LNCaP clone FGC (cell line): Measurements from ENCODE around the gene CAPN9.

Experiments used
- DNase-seq: peaks from one replicate; pipeline ENCODE4 v3.0.0-alpha.2; 2011; ENCODE audit warnings: low read depth
- H3K4me3 ChIP-seq: 2 replicates; pipeline ENCODE4 v1.5.1; 2011; ENCODE audit warnings: mild to moderate bottlenecking, low read depth, low read length, control low read depth
- TF ChIP-seq, protein P1 (sequence below): IDR thresholded peaks from 2 replicates; pipeline ENCODE4 v1.5.1; 2012; ENCODE audit warnings: mild to moderate bottlenecking; ENCODE audit not compliant: control insufficient read depth, insufficient read depth; ENCODE audit errors: extremely low read depth

CAPN9 gene

DNA sequence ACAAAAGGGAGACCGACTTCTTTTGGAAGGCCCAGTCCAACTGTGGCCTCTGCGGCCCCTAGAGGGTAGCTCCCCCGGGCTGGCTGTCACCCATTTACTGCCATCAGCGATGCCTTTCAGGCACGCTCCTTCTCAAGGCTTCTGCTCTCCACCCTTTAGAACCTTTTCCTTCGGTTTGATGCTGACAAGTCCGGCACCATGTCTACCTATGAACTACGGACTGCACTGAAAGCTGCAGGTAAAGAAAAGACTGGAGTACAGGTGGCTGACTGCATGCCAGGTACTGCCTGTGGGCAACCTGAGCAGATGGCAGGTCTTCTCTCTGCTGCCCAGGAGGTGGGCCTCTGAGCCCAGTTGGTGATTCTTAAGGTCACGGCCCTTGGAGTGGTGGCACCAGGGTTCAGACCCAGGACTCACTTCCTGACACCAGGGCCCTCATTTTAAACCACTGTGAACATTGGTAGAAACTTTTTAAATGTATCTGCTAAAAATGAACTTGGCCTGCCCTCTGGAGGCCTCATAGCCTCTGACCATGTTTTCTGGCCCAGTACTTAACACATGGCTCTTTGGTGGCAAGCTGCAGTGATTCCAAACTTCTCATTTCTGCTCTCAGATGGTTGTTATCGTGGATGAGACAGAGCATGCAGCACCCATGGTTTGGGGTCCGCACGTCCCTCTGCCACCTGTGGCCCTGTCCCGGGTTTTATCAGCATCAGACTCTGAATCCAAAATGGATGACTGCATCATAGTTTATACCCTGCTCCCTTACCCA, 45.7 kb downstream of the CAPN9 start:
- DNase-seq: no peak
- no peak overlapping the region for H3K4me3 ChIP-seq
- TF ChIP-seq, protein P1, sequence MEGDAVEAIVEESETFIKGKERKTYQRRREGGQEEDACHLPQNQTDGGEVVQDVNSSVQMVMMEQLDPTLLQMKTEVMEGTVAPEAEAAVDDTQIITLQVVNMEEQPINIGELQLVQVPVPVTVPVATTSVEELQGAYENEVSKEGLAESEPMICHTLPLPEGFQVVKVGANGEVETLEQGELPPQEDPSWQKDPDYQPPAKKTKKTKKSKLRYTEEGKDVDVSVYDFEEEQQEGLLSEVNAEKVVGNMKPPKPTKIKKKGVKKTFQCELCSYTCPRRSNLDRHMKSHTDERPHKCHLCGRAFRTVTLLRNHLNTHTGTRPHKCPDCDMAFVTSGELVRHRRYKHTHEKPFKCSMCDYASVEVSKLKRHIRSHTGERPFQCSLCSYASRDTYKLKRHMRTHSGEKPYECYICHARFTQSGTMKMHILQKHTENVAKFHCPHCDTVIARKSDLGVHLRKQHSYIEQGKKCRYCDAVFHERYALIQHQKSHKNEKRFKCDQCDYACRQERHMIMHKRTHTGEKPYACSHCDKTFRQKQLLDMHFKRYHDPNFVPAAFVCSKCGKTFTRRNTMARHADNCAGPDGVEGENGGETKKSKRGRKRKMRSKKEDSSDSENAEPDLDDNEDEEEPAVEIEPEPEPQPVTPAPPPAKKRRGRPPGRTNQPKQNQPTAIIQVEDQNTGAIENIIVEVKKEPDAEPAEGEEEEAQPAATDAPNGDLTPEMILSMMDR: peak; percentile 29

DNA sequence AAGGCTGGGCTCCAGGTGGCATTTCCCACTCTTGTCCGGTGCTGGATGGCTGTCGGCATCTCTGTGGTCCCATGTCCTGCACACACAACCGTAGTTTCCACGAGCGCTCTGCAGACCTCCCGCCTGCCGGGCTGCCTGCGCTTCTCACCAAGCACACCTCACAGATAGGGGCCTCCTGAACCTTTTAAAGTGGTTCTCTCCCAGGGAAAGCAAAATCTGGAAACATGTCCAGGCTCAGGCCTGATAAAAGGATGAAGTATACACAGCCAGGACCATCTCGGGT, 46.2 kb downstream of the CAPN9 start:
- TF ChIP-seq, protein P1: no peak
- DNase-seq: no peak

DNA sequence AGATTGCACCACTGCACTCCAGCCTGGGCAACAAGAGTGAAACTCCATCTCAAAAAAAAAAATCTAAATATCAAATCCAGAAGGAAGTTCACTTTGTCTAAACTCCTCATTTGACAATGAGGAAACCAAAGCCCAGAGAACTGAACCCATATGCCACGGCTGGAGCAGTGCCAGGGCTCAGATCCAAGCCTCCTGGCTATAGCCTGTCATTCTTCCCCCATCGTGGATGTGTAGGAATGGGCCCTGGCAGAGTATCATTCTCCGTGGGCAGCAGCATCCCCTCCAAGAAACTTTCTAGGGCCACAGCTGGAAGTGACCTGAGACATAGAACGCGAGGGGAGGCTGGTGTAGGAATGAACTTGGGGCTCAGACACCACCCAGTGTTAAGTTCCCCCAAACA, 47.2 kb downstream of the CAPN9 start:
- DNase-seq: no peak
- TF ChIP-seq, protein P1: no peak

More for the DNA sequence above, 46.2 kb downstream of the CAPN9 start:
- no peak overlapping the region for H3K4me3 ChIP-seq

DNA sequence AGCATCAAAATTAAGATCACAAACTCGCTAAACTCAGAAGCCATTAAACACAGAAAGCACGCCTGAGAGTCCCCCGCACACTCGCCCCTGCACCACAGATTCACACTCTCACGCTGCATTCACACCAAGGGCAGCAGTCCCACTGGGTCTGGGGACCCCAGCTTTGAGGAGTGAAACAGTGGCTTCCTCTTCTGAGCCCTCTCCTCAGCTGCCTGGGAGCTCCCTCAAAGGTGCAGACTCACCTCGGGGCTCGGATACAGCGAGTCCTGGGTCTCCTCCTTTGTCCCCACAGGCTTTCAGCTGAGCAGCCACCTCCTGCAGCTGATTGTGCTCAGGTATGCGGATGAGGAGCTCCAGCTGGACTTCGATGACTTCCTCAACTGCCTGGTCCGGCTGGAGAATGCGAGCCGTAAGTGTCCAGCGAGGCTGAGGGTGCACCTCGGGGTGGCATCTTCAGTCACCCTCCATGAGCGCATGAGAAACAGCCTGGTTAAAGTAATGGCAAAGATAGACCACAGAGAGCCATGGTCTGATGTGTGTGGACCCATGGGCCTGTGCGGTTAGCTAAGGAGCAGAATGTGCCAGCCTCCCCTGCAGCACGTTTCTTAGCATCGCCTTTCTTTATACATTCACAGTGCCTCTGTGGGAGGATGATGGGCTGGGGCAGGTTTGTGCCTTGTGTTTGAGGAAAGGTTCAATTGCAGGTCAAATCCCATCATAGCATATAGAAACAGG, 47.9 kb downstream of the CAPN9 start:
- DNase-seq: no peak
- TF ChIP-seq, protein P1: no peak
- no peak overlapping the region for H3K4me3 ChIP-seq

More for the DNA sequence above, 47.2 kb downstream of the CAPN9 start:
- no peak overlapping the region for H3K4me3 ChIP-seq

DNA sequence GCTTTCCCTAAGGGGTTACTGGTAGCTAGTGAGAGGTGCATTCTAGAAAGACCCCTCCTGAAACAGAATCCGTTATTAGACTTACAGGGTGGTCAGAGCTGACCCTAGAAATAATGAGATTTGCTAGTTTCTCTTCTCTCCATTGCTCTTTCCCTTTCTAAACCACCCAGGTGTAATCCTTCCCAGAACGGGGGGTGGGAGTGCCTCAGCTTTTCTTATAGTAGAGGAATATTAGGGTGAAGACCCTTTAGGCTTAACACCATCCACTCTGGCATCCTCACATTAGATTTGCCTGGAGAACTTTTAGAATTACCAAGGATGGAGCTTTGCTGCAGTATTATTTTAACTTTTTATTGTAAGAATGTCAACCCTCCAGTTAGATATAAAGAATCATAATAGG, 49.4 kb downstream of the CAPN9 start:
- TF ChIP-seq, protein P1: no peak
- H3K4me3 ChIP-seq: no peak overlapping the region
- DNase-seq: no peak

DNA sequence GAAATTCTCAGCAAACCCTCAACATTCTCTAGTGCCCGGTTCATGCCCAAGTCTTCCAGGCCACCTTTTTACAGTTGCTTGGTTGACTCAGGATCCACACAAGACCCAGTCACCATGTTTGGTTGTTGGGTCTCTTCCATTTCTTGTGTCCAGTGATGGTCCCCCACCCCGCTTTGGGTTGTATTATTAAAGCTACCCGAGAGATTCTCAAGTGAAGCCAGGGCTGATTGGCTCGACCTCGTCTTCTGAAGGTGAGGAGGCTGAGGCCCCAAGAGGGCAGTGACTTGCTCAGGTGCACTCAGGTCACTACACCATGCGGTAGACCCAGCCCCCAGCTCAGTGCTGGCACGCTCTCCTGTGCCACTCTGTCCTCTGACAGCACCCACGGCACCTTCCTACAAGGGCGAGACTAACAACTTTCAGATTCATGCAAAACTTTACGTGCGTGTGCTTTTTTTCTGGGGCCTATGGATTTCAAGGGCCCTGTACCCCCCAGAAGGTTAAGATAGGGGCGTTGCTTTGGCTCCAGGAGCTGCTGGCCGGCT, 50.3 kb downstream of the CAPN9 start:
- no peak for DNase-seq
- TF ChIP-seq, protein P1: no peak
- no peak overlapping the region for H3K4me3 ChIP-seq
